NCI-H82 treated with DMSO at 0.1 percent for 48 hours (cell line): ENCODE results near the gene PTPRC.

Experiments
- DNase-seq: peaks from one replicate; lab custom pipeline; 2025; ENCODE audit not compliant: unreplicated experiment; lab: John Stamatoyannopoulos, UW

PTPRC gene

DNA sequence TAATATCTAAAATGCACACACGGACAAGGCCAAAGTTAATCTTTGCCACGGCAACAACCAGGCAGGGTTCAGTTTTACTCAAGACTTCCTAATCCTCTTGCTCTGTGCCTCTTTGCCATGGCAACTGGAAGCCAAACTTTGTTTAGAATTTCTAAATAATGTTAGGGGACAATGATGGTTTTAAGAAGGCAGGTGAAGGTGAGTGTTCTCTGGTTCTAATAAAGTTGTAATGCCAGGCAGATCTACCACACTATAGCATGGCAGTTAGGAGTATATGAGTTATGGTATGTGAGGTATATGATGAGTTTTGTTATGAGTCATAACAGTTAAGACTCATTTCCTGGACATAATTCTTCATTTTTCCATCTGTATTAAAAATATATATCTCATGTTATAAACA lies 2.7 kb downstream of the PTPRC start:
- DNase-seq: no peak

DNA sequence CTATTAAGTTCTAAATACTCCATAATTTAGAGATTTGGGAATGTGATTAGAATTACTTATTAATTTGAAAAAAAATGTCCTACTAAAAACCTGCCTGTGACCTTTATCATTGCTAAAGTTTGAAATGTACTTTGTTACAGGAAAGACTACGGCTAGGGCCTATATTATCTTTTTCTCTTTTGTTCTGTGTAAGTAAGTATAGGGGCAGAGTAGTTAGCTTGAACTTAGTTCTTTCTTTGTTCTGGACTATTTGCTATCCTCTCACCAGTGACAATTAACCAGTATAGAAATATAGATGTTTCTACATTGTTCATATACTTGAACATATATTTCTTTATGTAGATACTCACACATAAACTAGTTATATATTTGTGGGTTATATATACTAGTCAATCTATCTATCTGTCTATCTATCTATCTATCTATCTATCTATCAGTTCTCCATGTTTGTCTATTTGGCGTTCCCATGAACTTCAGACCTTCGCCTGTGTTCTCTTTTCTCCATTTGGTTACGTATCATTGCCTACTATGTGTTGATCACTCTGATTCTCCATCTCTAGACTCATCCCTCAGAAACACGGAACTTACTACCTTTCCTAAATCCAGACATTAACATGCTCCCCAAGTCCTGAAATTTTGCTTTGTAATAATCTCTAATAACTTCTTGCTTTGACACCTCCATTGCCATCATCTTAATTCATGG lies 3.3 kb downstream of the PTPRC start:
- no peak for DNase-seq

GRCh38 chr1:198642983-198643382 lies 4.1 kb downstream of the PTPRC start:
- DNase-seq: no peak

DNA sequence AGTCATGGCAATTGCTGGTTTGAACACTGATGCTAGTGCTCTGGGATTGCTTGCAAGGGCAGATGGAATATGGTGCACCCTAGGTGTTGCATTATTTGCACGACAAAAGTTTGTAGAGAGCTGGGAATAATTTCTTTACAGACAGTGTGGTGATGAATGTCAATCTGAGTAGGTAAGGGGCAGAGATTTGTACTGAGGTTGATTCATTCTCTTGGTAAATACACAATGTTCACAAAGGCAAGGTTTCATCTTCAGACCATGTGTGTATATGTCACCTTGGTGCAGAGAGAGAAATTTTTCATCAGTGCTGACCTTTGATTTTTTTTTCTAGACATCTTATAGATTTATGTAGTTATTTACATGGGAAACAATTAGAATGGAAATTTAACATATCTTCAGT lies 5.0 kb downstream of the PTPRC start:
- no peak for DNase-seq

GRCh38 chr1:198647055-198647454 lies 8.2 kb downstream of the PTPRC start:
- no peak for DNase-seq

DNA sequence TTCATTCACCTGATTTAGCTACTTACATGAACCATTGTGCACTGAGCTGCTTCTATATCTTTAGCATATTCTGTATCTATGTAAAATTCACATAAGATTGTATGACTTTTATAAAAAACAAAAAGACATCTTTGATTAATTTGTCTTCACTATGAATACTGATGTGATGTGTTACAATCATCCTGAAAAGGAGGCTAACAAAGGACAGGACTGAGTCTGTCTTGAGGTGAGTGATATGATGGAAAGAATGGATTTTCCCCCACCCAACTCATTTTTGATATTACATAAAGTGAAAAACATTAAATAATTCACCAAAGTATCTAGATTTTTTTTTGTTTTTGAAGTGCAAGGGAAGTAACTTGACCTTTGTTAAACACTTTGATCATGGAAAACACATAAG lies 9.8 kb downstream of the PTPRC start:
- DNase-seq: no peak

DNA sequence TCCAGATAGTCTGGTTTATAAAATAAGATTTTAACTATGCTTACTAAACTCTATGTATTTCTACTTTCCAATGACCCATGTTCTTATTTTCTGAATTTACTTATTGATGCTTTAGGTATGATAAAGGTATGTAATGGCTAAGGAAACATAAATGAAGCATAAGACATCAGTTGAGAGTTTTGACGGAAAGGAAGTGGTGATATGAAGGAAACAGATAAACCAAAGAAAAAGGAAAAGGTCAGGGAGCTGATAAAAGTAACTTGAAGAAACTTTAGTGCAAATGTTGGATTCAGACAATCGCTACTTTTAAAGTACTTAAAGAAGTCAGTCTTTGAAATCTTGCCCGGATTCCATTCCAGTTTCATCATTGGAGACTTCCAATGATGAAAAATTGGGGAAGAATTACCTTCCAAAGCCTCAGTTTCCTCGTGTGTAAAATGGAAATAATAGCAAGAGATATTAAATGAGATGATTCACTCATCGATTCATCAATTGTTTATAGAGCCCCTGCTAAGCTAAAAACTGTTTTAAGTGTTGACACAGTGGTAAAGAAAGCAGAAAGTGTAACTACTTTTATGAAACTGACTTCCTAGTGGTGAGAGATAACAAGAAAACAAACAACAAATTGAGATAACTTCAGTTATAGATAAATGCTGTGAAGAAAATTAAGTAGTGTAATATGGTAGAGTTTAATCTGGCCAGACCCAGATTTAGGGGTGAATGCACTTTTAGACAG lies 10.6 kb downstream of the PTPRC start:
- no peak for DNase-seq

DNA sequence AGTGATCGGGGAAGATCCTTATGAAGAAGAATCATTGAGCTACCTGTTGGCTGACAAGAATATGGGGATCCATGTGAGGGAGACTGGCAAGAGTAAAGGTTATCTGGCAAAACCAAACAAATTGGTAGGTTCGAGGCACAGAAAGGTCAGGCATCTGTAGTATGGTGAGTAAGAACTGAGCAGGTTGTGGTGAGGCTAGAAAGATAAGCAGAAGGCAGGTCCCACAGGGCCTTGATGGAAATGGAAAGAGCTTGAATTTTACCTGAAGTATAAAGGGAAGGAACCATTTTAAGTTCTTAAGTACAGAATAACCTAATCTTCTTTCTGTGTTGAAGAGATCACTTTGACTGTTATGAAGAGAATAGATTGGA lies 11.1 kb downstream of the PTPRC start:
- DNase-seq: no peak

DNA sequence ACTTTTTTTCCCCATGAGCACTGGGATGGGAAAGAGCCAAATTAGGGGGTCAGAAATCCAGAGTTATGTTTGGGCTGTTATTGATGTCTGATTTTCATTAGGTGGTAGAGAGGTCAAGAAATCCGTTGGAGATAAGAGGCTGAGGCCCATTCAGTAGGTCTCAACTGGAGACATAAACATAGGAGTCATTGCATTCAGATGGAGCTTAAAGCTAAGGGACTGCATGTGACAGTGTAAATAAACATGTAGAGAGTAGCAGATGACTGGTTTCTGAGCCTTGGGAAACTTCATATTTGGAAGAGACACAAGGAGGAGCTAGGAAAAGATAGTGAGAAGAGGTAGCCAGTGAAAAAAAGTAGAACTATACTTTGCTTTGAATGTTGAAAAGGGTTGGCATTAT lies 11.7 kb downstream of the PTPRC start:
- no peak for DNase-seq

- DNase-seq: peak; percentile 86
These were observed 13.0 kb downstream of the PTPRC start for GRCh38 chr1:198651650-198652400.

GRCh38 chr1:198653808-198654413 lies 15.1 kb downstream of the PTPRC start:
- DNase-seq: no peak

- no peak for DNase-seq
These were observed 16.8 kb downstream of the PTPRC start for GRCh38 chr1:198655459-198656121.

DNA sequence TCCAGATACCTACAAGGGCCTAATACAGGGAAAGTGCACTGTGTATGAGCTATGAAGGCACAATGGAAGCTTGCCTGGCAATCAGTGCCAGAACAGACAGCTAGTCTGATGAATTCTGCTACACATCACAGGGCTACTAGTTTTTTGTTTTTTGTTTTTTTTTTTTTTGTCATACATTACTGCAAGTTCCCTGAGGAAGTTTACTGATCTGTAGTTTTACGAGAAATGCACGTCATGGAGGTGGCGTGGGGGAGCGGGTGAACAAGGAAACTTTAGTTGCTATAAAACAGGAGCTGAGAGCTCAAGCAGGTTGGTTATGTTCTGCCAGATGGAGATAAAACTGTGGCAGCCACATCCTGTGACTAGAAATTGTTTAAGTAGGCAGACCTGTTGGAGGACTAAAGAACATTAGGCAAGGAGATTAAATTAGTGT lies 17.7 kb downstream of the PTPRC start:
- peak; percentile 64 for DNase-seq

DNA sequence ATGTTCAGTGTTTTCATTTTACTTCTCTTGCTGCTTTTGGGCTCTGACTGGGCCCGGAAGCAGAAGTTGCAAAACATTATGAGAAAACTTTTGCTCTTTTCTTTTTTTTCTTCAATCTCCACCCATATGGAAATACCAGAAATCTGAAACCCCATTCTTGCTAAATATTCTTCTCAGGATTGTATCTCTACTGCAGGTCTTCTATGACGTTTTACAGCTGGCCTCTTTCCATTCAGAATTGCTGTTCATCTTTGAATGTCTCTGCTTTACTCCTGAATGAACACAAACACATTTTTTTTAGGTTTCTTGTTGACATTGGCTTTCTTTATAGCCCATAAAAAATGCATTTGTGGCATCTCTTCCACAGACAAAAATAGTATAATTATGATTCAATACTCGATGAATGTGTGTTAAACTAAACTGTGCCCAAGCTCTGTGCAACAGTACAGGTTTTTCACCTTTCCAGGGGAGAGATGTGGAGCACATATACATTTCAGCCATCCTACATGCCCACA lies 18.8 kb downstream of the PTPRC start:
- DNase-seq: no peak

- DNase-seq: no peak
These were observed 21.8 kb downstream of the PTPRC start for GRCh38 chr1:198660341-198661261.

DNA sequence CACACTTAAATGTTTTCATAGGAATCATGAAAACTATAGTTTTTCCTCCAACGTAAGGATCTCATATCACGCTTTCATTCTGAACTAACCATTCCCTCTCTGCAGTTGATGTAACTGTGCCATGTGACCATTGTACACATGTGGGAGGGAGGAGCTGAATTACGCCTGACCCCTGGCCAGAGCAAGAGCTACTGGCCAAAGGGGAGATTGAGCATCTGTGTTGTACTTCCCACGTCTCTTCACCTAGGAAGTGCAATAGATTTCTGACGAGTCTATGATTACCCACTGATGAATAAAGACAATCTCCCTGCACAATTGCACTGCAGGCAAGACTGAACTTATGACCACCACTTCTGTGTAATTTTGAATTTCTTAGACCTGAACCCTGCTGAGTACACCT lies 24.0 kb downstream of the PTPRC start:
- DNase-seq: no peak

DNA sequence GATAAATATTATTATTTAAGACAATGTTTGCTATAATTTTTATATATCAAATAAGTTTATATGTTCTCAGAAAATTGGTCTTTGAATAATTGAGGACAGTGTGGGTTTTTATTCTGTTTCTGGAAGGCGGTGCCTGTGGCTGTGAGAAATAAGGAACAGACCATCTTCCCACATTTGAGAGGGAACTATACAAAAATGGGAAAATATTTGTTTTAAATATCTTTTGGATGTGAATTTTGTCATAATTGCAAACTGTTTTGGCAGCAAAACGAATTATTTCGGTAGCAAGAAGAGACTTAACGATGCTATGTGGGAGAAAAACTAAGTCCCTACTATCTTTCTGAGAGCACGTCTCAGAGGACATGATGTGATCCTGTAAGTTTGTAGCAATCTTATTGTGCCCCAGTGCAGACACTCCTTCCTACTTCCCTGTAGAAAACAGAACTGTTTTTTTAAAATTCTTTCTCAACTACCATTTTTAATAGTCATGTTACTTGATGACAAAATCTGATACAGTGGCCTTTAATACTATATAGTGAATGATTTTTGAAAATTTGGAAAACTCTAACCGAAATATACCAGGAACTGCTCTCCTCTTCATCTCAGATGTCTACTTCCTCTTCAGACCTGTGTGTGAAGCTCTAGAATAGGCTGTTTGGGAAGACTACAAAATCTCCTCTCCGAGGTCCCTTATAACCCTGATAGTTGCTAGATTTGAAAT lies 25.4 kb downstream of the PTPRC start:
- no peak for DNase-seq

DNA sequence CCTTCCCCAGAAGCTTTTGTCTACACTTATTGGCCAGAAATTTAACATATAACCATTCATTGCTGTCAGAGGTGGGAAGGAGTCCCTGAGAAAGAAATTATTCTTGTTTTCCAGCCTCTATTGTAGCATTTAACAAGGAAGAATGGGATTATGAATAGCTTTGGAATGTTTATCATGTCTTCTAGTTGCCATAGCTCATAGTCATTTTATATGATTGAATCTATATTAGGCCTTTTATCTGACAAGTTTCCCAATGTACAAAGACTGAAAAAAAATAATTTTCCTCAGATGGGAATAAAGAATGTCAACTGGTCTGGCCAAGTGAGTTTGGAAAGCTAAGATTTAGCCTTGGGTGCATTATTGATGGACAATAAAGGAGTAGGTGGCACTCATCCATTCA lies 28.3 kb downstream of the PTPRC start:
- no peak for DNase-seq

DNA sequence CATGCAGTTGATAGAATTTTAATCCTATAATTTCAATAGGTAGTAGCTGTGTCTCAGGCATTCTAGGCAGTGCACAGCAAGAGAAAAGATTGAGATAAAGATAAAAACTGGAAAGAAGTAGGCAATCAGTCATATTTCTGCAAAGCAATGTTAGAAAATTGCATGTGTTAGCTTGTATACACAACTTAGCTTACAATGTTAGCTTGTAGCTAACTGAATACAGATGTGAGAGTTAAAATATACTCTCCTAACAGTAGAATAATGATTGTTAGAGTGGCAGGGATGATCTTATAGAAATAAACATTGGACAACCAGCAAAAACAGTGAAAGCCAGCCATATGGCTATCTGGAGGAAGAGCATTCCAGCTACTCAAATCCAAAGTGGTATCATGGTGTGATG lies 29.0 kb downstream of the PTPRC start:
- no peak for DNase-seq
